HepG2 (cell line): ENCODE results near the gene PEX5L. TPM values are rescaled to one million over a fixed set of nuclear protein-coding genes. Genes with fewer than 3 reads are reported as not detected.

Source experiments
- ATAC-seq: fragments of 200-7000 bp; cut with Tn5 transposase; 3 replicates; pipeline ENCODE4 v1.9.1; 2020; ENCODE audit warnings: mild to moderate bottlenecking, moderate library complexity
- BruUV-seq: library from RNA; stranded (reverse); fragments of 400-500 nt; replicated peaks from 2 replicates; lab custom pipeline; 2021; lab: Mats Ljungman, UMichigan
- CTCF ChIA-PET: fragments of 300-600 bp; formaldehyde crosslinking; extraction: SDS; loops from one replicate; lab custom pipeline; 2021; ENCODE audit warnings: low total read pairs, inconsistent platforms, low intra/inter-chr PET ratio; lab: Yijun Ruan, JAX
- POLR2A ChIA-PET: fragments of 350-600 bp; sonication (Branson Sonifier 250); formaldehyde crosslinking; loops from one replicate; lab custom pipeline; 2020; ENCODE audit warnings: antibody characterized with exemption, inconsistent platforms; lab: Yijun Ruan, JAX
- DNase-seq: peaks from one replicate; pipeline ENCODE4 v3.0.0-alpha.2; 2015; ENCODE audit warnings: low spot score
- FAIRE-seq: peaks from 3 replicates; lab custom pipeline; 2011; peaks lifted over from hg19 to GRCh38; lab: Jason Lieb, UNC
- H2AFZ ChIP-seq: one replicate; pipeline ENCODE4 v1.6.1; 2011; ENCODE audit warnings: low read length, inconsistent platforms
- H3K27ac ChIP-seq: fragments of 300-600 bp; 3 replicates; pipeline ENCODE4 v1.8.0; 2011; ENCODE audit warnings: mixed run types, mild to moderate bottlenecking, mixed read lengths, low read length, inconsistent platforms; ENCODE audit not compliant: insufficient read depth; ENCODE audit errors: extremely low read length
- H3K27me3 ChIP-seq, 2 experiments: fragments of 200-600 bp in 1 of 2; 2 replicates in 1 of 2; 3 replicates in 1 of 2; pipeline versions ENCODE4 v1.6.0 to v1.8.0; 2011; ENCODE audit warnings: low read length in 2 of 2, mild to moderate bottlenecking in 2 of 2, moderate library complexity in 2 of 2, inconsistent platforms in 1 of 2; ENCODE audit not compliant: insufficient read depth in 2 of 2, control insufficient read depth in 1 of 2
- H3K36me3 ChIP-seq, 2 experiments: fragments of 200-600 bp in 1 of 2; replicated peaks in 1 of 2; 2 replicates in 1 of 2; 3 replicates in 1 of 2; pipeline versions ENCODE4 v1.5.1 to v1.8.0; 2011; ENCODE audit warnings: low read length in 2 of 2, inconsistent platforms in 1 of 2; ENCODE audit not compliant: insufficient read depth in 2 of 2, control insufficient read depth in 1 of 2
- H3K4me1 ChIP-seq: 2 replicates; pipeline ENCODE4 v1.5.1; 2012; ENCODE audit warnings: low read length, inconsistent platforms; ENCODE audit not compliant: insufficient read depth
- H3K4me2 ChIP-seq: 2 replicates; pipeline ENCODE4 v1.6.0; 2011; ENCODE audit warnings: low read depth, low read length, inconsistent platforms
- H3K4me3 ChIP-seq, 3 experiments: fragments of 200-600 bp in 1 of 3; sonication (generic), shearing (Covaris generic) in 1 of 3; replicated peaks in 1 of 3; 2 replicates each; pipeline ENCODE4 v1.5.1; 2011 to 2016; ENCODE audit warnings: low read length in 3 of 3, inconsistent platforms in 2 of 3, low read depth in 2 of 3, mild to moderate bottlenecking in 2 of 3, control low read depth in 1 of 3, mixed read lengths in 1 of 3; ENCODE audit not compliant: insufficient read depth in 1 of 3
- H3K79me2 ChIP-seq: one replicate; pipeline ENCODE4 v1.6.1; 2011; ENCODE audit warnings: low read length, inconsistent platforms; ENCODE audit not compliant: insufficient read depth
- H3K9ac ChIP-seq: 2 replicates; pipeline ENCODE4 v1.6.0; 2011; ENCODE audit warnings: mild to moderate bottlenecking, low read depth, low read length, inconsistent platforms; ENCODE audit not compliant: insufficient read depth
- H3K9me3 ChIP-seq: 2 replicates; pipeline ENCODE4 v1.5.1; 2012; ENCODE audit warnings: mild to moderate bottlenecking, low read length
- H4K20me1 ChIP-seq: 2 replicates; pipeline ENCODE4 v1.6.0; 2011; ENCODE audit warnings: inconsistent platforms, mild to moderate bottlenecking, low read length, moderate library complexity; ENCODE audit not compliant: insufficient read depth
- DR1 ChIP-seq: sonication (generic); formaldehyde crosslinking; IDR thresholded peaks from 2 replicates; pipeline ENCODE4 v1.8.0; 2021; ENCODE audit warnings: mild to moderate bottlenecking, missing genetic modification reagents, inconsistent platforms
- FOXA1 ChIP-seq, 2 experiments: fragments of 450-650 bp in 1 of 2; sonication (generic) in 1 of 2; formaldehyde crosslinking in 1 of 2; IDR thresholded peaks; 2 replicates each; pipeline versions ENCODE4 v1.4.0 to v1.6.1; 2016 to 2020; ENCODE audit warnings: missing genetic modification reagents in 1 of 2
- FUBP1 ChIP-seq: sonication (generic); formaldehyde crosslinking; IDR thresholded peaks from 2 replicates; pipeline ENCODE4 v1.5.1; 2020; ENCODE audit warnings: missing genetic modification reagents, mild to moderate bottlenecking, borderline replicate concordance
- MEIS2 ChIP-seq: sonication (generic); formaldehyde crosslinking; IDR thresholded peaks from 2 replicates; pipeline ENCODE4 v1.9.0; 2021; ENCODE audit warnings: mild to moderate bottlenecking, missing genetic modification reagents
- MXD4 ChIP-seq: IDR thresholded peaks from 2 replicates; pipeline ENCODE4 v1.6.1; 2016; ENCODE audit warnings: mild to moderate bottlenecking, missing biosample characterization, missing genetic modification reagents
- NFAT5 ChIP-seq: sonication (generic); formaldehyde crosslinking; IDR thresholded peaks from 2 replicates; pipeline ENCODE4 v1.4.0; 2020; ENCODE audit warnings: missing genetic modification reagents
- NR2F2 ChIP-seq: IDR thresholded peaks from 2 replicates; pipeline ENCODE4 v1.6.1; 2012; ENCODE audit warnings: low read depth, inconsistent platforms, borderline replicate concordance
- SP2 ChIP-seq: sonication (generic); formaldehyde crosslinking; IDR thresholded peaks from 2 replicates; pipeline ENCODE4 v1.5.1; 2020; ENCODE audit warnings: mild to moderate bottlenecking, missing genetic modification reagents
- TBP ChIP-seq: sonication (generic); formaldehyde crosslinking; IDR thresholded peaks from 2 replicates; pipeline ENCODE4 v1.5.0; 2020; ENCODE audit warnings: missing genetic modification reagents
- ZNF318 ChIP-seq: sonication (generic); formaldehyde crosslinking; IDR thresholded peaks from 2 replicates; pipeline ENCODE4 v1.4.0; 2020; ENCODE audit warnings: mild to moderate bottlenecking, missing genetic modification reagents
- WGBS: methylation state at CpG from one replicate; pipeline ENCODE4 v1.1.6; 2017; ENCODE audit warnings: low lambda C conversion rate; 5-methylcytosine and 5-hydroxymethylcytosine counted together
- in situ Hi-C: cut with HindIII; loops from 2 replicates; pipeline ENCODE4 v1.10.0; 2017; ENCODE audit warnings: low pct_unique_long_range_greater_than_20kb; ENCODE audit not compliant: extremely low pct_ligation_motif_present
- intact Hi-C: fragments of 100-400 bp; cut with micrococcal nuclease; formaldehyde crosslinking; loops from one replicate; pipeline ENCODE4 v1.10.0; 2022; ENCODE audit not compliant: unreplicated experiment
- polyA plus RNA-seq, 8 experiments: library from polyadenylated mRNA; depleted of rRNA in 3 of 8; stranded (reverse) in 7 of 8; unstranded in 1 of 8; fragments of >200 nt; fragmentation: Illumina TruSeq in 4 of 8; extraction: Trizol in 4 of 8; gene quantifications; 2 replicates each; pipeline versions ENCODE4 v1.2.1 to v1.2.3, GENCODE V29; 2011 to 2016; ENCODE audit warnings: low read depth in 4 of 8, missing spikeins in 1 of 8, mixed read lengths in 1 of 8; ENCODE audit not compliant: insufficient read depth in 1 of 8
- total RNA-seq, 5 experiments: library from RNA; depleted of rRNA; stranded (reverse); fragments of >200 nt; fragmentation: Illumina TruSeq; extraction: Trizol; gene quantifications; 2 replicates each; pipeline ENCODE4 v1.2.3, GENCODE V29; 2016; ENCODE audit warnings: low read depth in 1 of 5

PEX5L gene
- total and polyA plus RNA-seq, 2 of the 13 experiments (the other 11 are each of a cell fraction or from before 2014, with no cell fraction given), result not detected

- H3K4me2 ChIP-seq, result no peak overlapping the region
- intact Hi-C loops (no loop called here), in situ Hi-C loops (no loop called here)
- H3K4me1 ChIP-seq, result no peaks in the 10 kb centered on the region
- H3K4me3 ChIP-seq, result no peak overlapping the region
- ChIA-PET CTCF (no interaction called here), POLR2A (no interaction called here)
- ATAC-seq (no peak), DNase-seq (no peak), FAIRE-seq (no peak)
- under 1% methylated on average over 5 of the region's 5 CpGs for WGBS
- no peaks in the 10 kb centered on the region for H3K79me2 ChIP-seq
- H4K20me1 ChIP-seq, result no peaks in the 10 kb centered on the region
- no peak overlapping the region for H2AFZ ChIP-seq
- H3K27ac ChIP-seq, result no peak overlapping the region
- no TSS peak for BruUV-seq
- no peaks in the 10 kb centered on the region for H3K27me3 ChIP-seq
- H3K9me3 ChIP-seq, result no peaks in the 10 kb centered on the region
- H3K9ac ChIP-seq, result no peak overlapping the region
- no peaks in the 10 kb centered on the region for H3K36me3 ChIP-seq
- no peak for TF ChIP-seq DR1 (CRISPR knock-in tag)
- no peak for TF ChIP-seq ZNF318
- no peak for TF ChIP-seq FOXA1 (IDR thresholded peaks at IDR 0.05)
- no peak for TF ChIP-seq FOXA1 (CRISPR knock-in tag; IDR thresholded peaks at IDR 0.05)
- TF ChIP-seq TBP (CRISPR knock-in tag), result no peak
- TF ChIP-seq MEIS2, result no peak
- TF ChIP-seq FUBP1, result no peak
- no peak for TF ChIP-seq NFAT5 (CRISPR knock-in tag)
- TF ChIP-seq SP2, result no peak
- TF ChIP-seq NR2F2, result no peak
- TF ChIP-seq MXD4 (CRISPR knock-in tag), result no peak
These were observed 18.2 kb downstream of the PEX5L start for GRCh38 chr3:180018543-180018942.
